Measurements from ENCODE around the gene TXK.

DNA sequence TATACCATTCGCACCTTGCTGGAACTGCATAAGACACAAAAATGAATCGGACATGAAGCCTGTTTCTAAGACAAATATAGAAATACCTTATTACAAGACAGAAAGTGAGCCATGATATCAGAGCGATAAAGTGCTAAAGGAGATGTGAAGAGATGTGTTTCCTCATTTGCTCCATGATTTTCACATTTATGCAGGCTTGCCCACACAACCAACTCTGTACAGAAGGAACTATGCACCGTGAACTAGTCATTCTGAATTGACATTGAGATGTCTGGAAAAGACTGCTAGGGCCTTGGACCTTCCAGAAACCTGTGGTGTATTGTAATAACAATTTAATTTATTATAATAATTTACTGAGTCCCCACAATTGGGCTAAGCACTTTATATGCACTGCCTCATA is 38.6 kb upstream of the TXK start:
- TF ChIP-seq, protein P1, sequence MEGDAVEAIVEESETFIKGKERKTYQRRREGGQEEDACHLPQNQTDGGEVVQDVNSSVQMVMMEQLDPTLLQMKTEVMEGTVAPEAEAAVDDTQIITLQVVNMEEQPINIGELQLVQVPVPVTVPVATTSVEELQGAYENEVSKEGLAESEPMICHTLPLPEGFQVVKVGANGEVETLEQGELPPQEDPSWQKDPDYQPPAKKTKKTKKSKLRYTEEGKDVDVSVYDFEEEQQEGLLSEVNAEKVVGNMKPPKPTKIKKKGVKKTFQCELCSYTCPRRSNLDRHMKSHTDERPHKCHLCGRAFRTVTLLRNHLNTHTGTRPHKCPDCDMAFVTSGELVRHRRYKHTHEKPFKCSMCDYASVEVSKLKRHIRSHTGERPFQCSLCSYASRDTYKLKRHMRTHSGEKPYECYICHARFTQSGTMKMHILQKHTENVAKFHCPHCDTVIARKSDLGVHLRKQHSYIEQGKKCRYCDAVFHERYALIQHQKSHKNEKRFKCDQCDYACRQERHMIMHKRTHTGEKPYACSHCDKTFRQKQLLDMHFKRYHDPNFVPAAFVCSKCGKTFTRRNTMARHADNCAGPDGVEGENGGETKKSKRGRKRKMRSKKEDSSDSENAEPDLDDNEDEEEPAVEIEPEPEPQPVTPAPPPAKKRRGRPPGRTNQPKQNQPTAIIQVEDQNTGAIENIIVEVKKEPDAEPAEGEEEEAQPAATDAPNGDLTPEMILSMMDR (IDR thresholded peaks at IDR 0.05): no peak
- TF ChIP-seq POLR2A (IDR thresholded peaks at IDR 0.05): no peak
